ENCODE measurements around the gene SRGAP1.

The SRGAP1 gene

GRCh38 chr12:63844391-63845341, at the start of gene SRGAP1:
SRGAP1 (plus strand) TSS chr12:63844700; CDS start chr12:63844817, 117 bp downstream.
- no peak for DNase-seq (ENCODE audit: low read depth in 2 of 2)

- no peak for DNase-seq (ENCODE audit: low read depth in 2 of 2)
These were observed 49.3 kb upstream of the SRGAP1 start for GRCh38 chr12:63795032-63795687.

GRCh38 chr12:63795944-63796343, 48.6 kb upstream of the SRGAP1 start:
- DNase-seq (ENCODE audit: low read depth in 2 of 2) = no peak

GRCh38 chr12:63802012-63802608, 42.4 kb upstream of the SRGAP1 start:
- DNase-seq (ENCODE audit: low read depth in 2 of 2) = no peak

GRCh38 chr12:63804746-63805145, 39.8 kb upstream of the SRGAP1 start:
- no peak for DNase-seq (ENCODE audit: low read depth in 2 of 2)

- DNase-seq (ENCODE audit: low read depth in 2 of 2) = no peak
These were observed 38.5 kb upstream of the SRGAP1 start for GRCh38 chr12:63805704-63806672.

GRCh38 chr12:63808631-63809030, 35.9 kb upstream of the SRGAP1 start:
- no peak for DNase-seq (ENCODE audit: low read depth in 2 of 2)

- no peak for DNase-seq (ENCODE audit: low read depth in 2 of 2)
These were observed 34.9 kb upstream of the SRGAP1 start for GRCh38 chr12:63809566-63809965.

GRCh38 chr12:63811334-63811733, 33.2 kb upstream of the SRGAP1 start:
- no peak for DNase-seq (ENCODE audit: low read depth in 2 of 2)

GRCh38 chr12:63811755-63812154, 32.7 kb upstream of the SRGAP1 start:
- no peak for DNase-seq (ENCODE audit: low read depth in 2 of 2)

GRCh38 chr12:63814146-63814772, 30.2 kb upstream of the SRGAP1 start:
- DNase-seq (ENCODE audit: low read depth in 2 of 2) = no peak

- DNase-seq (ENCODE audit: low read depth in 2 of 2) = no peak
These were observed 29.0 kb upstream of the SRGAP1 start for GRCh38 chr12:63815482-63815852.

- DNase-seq (ENCODE audit: low read depth in 2 of 2) = no peak
These were observed 28.5 kb upstream of the SRGAP1 start for GRCh38 chr12:63816031-63816430.

- no peak for DNase-seq (ENCODE audit: low read depth in 2 of 2)
These were observed 24.1 kb upstream of the SRGAP1 start for GRCh38 chr12:63820427-63820826.

GRCh38 chr12:63821781-63822251, 22.7 kb upstream of the SRGAP1 start:
- DNase-seq (ENCODE audit: low read depth in 2 of 2) = no peak

- DNase-seq (ENCODE audit: low read depth in 2 of 2) = no peak
These were observed 22.1 kb upstream of the SRGAP1 start for GRCh38 chr12:63822352-63822751.

- no peak for DNase-seq (ENCODE audit: low read depth in 2 of 2)
These were observed 21.5 kb upstream of the SRGAP1 start for GRCh38 chr12:63823040-63823439.

GRCh38 chr12:63826006-63826585, 18.4 kb upstream of the SRGAP1 start:
- DNase-seq (ENCODE audit: low read depth in 2 of 2) = no peak

- no peak for DNase-seq (ENCODE audit: low read depth in 2 of 2)
These were observed 15.6 kb upstream of the SRGAP1 start for GRCh38 chr12:63828867-63829266.

- DNase-seq (ENCODE audit: low read depth in 2 of 2) = no peak
These were observed 8.5 kb upstream of the SRGAP1 start for GRCh38 chr12:63836046-63836445.

Data from stimulated activated CD8-positive, alpha-beta memory T cell treated with anti-CD3 and anti-CD28 coated beads, Interleukin-7, amount 100 ng/mL, for 1 hour (primary cell).